Effector CD8-positive, alpha-beta T cell (primary cell): ENCODE results near the gene SLC25A3.
A peak's percentile ranks its signal among the peaks of the same experiment; 100 is the strongest.
"Not testable (repeated sequence)": the region's sequence is repeated elsewhere in the genome, so short reads cannot be mapped to it uniquely, and the experiment has no call there.

ENCODE experiments used
- DNase-seq: peaks from one replicate; lab custom pipeline; 2025; lab: John Stamatoyannopoulos, UW
- total RNA-seq, 4 experiments: gene quantifications; one replicate each; lab custom pipeline; 2026; lab: John Stamatoyannopoulos, UW

Gene SLC25A3
- total RNA-seq, result 248 to 395 (median 283) reads per million in 4 experiments

GRCh38 chr12:98593351-98594049 lies at the start of gene SLC25A3:
Gene SLC25A3 (plus strand): TSS chr12:98593686. CDS start chr12:98593979, 293 bp downstream.
- DNase-seq, result peak; percentile 90

- no peak for DNase-seq
These were observed 49.8 kb upstream of the SLC25A3 start for GRCh38 chr12:98543701-98544100.

GRCh38 chr12:98544751-98545150 lies 48.7 kb upstream of the SLC25A3 start:
- no peak for DNase-seq

GRCh38 chr12:98549371-98550110 lies 43.9 kb upstream of the SLC25A3 start:
- no peak for DNase-seq

GRCh38 chr12:98551787-98552186 lies 41.7 kb upstream of the SLC25A3 start:
- no peak for DNase-seq

GRCh38 chr12:98558097-98558496 lies 35.4 kb upstream of the SLC25A3 start:
- not testable (repeated sequence) for DNase-seq

GRCh38 chr12:98559666-98560065 lies 33.8 kb upstream of the SLC25A3 start:
- DNase-seq, result no peak

- DNase-seq, result no peak
These were observed 31.6 kb upstream of the SLC25A3 start for GRCh38 chr12:98561846-98562245.

- no peak for DNase-seq
These were observed 21.5 kb upstream of the SLC25A3 start for GRCh38 chr12:98572010-98572409.

GRCh38 chr12:98574110-98574509 lies 19.4 kb upstream of the SLC25A3 start:
- DNase-seq, result no peak

- no peak for DNase-seq
These were observed 18.5 kb upstream of the SLC25A3 start for GRCh38 chr12:98575013-98575412.

GRCh38 chr12:98576795-98577194 lies 16.7 kb upstream of the SLC25A3 start:
- DNase-seq, result not testable (repeated sequence)

GRCh38 chr12:98578392-98578791 lies 15.1 kb upstream of the SLC25A3 start:
- no peak for DNase-seq

- DNase-seq, result no peak
These were observed 14.7 kb upstream of the SLC25A3 start for GRCh38 chr12:98578821-98579220.

GRCh38 chr12:98579347-98579746 lies 14.1 kb upstream of the SLC25A3 start:
- DNase-seq, result no peak

- no peak for DNase-seq
These were observed 13.7 kb upstream of the SLC25A3 start for GRCh38 chr12:98579835-98580234.

GRCh38 chr12:98580695-98581094 lies 12.8 kb upstream of the SLC25A3 start:
- DNase-seq, result no peak

- no peak for DNase-seq
These were observed 12.4 kb upstream of the SLC25A3 start for GRCh38 chr12:98581101-98581500.

- no peak for DNase-seq
These were observed 11.4 kb upstream of the SLC25A3 start for GRCh38 chr12:98582093-98582492.

- DNase-seq, result no peak
These were observed 6.4 kb upstream of the SLC25A3 start for GRCh38 chr12:98587084-98587483.

- DNase-seq, result no peak
These were observed 2.3 kb upstream of the SLC25A3 start for GRCh38 chr12:98591209-98591608.

GRCh38 chr12:98592825-98593322 lies 612 bp upstream of the SLC25A3 start:
- no peak for DNase-seq
